ENCODE data around the gene NDUFS5. TPM values are rescaled to one million over a fixed set of nuclear protein-coding genes. Genes with fewer than 3 reads are reported as not detected.
"Not testable (repeated sequence)": the region's sequence is repeated elsewhere in the genome, so short reads cannot be mapped to it uniquely, and the experiment has no call there.

Gene NDUFS5
- polyA plus RNA-seq, 1 donor from 2014 or later: 312 TPM

DNA sequence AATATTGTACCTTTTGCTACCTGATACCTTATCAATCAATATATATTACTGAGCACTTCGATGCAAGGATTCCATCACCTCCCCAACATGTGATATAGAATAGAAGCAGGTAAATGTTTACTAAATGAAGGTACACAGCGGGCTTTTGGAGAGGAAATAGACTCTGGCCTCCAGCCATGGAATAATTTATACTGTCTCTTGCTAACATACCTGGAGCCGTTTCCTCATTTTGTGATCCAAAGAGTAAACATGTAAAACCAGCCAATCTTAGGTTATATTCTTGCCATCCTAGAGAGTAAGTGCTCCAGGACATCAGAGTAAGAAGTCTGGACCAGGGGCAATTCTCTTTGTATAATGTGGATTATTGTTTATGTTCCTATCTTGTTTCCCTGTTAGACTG is 39.4 kb downstream of the NDUFS5 start:
- peaks cover 3 to 9% (median 7%) of the 10 kb centered on the region in 3 donors for H3K4me1 Mint-ChIP-seq
- H3K36me3 Mint-ChIP-seq: peaks cover 6% of the 10 kb centered on the region
- no peak overlapping the region for H3K4me3 Mint-ChIP-seq
- H3K27ac Mint-ChIP-seq: peak overlapping the region in 1 of 3 donors; percentile 14
- H3K9me3 Mint-ChIP-seq: no peaks in the 10 kb centered on the region
- H3K27me3 Mint-ChIP-seq: no peaks in the 10 kb centered on the region

DNA sequence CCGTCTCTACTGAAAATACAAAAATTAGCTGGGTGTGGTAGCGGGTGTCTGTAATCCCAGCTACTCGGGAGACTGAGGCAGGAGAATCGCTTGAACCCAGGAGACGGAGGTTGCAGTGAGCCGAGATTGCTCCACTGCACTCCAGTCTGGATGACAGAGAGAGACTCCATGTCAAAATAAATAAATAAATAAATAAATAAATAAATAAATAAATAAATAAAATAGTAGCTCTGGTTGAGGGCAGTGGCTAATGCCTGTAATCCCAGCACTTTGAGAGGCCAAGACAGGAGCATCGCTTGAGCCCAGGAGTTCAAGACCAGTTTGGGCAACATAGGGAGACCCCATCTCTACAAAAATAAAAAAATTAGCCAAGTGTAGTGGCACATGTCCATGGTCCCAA is 42.1 kb downstream of the NDUFS5 start:
- not testable (repeated sequence) for H3K27ac Mint-ChIP-seq, H3K9me3 Mint-ChIP-seq, H3K4me3 Mint-ChIP-seq, H3K4me1 Mint-ChIP-seq, H3K27me3 Mint-ChIP-seq, H3K36me3 Mint-ChIP-seq

DNA sequence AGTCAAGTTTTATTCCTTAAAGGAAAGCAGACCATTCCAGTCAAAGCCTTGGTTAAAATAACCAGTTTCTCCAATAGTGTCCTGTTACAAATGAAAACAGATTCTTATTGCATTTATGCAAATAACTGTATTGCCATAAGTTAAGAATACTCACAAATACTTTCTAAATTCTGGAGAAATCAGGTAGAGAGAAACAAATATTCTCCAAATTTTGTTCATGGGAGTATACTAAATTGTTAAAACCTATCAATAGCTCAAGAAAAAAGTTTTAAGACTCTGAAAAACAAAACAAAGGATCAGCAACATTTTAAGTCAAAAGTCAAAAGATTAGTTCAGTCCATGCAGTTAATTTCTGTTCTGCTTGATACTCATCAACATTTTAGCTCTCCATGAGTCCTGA is 45.4 kb downstream of the NDUFS5 start:
- not testable (repeated sequence) for H3K27me3 Mint-ChIP-seq, H3K4me3 Mint-ChIP-seq, H3K36me3 Mint-ChIP-seq, H3K4me1 Mint-ChIP-seq, H3K9me3 Mint-ChIP-seq, H3K27ac Mint-ChIP-seq

DNA sequence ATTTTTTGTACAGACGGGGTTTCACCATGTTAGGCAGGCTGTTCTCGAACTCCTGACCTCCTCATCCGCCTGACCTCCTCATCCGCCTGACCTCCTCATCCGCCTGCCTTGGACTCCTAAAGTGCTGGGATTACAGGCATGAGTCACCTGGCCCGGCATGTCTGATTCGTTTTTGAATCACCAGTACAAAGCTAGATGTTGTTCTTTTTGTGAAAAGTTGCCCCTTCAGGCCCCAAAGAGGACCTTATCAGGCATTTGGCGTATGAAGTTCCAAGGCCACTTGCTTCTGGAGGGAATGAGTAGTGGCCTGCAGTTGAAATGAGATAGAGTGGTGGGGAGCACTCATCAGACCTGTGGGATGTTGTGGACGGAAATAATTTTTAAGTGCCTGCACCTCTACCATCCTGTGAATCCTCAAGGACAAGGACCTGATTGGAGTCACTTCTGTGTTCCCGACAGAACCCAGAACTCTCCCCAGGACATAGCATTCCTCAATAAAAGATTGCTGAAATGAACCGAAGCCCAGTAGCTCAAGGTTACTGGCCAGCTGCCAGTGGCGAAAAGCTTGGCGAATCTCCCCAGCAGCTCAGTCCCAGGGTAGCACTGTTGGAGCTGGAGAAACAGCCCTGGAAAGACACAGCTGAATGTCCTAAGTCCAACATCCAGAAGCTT is 50.1 kb downstream of the NDUFS5 start:
- Mint-ChIP-seq H3K27me3 (peaks cover 13% of the 10 kb centered on the region), H3K4me3 (no peak overlapping the region), H3K4me1 (peaks cover 0 to 2% (median 0%) of the 10 kb centered on the region in 3 donors), H3K9me3 (peaks cover 0 to 4% (median 0%) of the 10 kb centered on the region in 3 donors), H3K27ac (no peak overlapping the region), H3K36me3 (peaks cover 4% of the 10 kb centered on the region)

DNA sequence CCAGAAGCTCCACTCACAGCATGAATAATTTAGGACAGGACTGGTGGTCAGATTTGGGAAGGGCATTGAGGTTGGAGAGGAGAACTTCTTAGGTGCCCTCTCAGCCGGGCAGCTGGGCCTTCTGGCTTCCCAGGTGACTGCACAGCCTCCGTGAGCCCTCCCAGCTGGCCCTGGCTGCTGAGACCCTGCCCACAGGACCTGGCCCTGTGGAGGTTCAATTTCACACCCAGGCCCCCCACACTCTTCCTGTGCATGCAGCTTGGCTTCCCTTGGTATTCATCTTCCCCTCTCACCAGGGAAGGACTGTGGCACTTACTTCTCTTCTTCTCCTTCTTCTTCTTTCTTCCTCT is 50.6 kb downstream of the NDUFS5 start:
- H3K9me3 Mint-ChIP-seq: peaks cover 0 to 2% (median 0%) of the 10 kb centered on the region in 3 donors

DNA sequence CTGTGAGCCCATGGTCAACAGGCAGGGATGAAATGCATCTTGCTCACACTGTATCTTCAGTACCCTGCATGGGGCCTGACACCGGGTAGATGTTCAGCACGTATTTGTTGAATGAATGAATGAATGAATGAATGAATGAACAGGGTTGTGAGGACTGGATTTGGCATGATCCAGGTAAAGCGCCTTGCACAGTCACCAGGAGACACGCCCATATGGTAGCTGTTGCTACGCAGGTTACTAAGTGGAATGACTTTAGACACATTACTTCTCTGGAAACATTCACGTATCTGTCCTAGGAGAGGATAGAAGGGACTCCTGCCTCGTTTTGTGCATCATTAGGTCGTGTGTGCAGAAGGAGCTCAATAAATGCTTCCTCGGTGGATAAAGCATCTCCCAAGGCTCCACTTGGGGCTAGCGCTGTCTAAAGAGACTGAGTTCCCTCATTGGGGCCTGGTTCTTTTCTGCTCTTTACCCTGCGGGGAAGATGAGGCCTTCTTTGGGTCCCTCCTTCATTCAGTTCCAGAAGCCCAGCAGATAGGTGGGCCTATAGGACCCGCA is 54.2 kb downstream of the NDUFS5 start:
- H3K36me3 Mint-ChIP-seq: peaks cover 2% of the 10 kb centered on the region
- H3K9me3 Mint-ChIP-seq: no peaks in the 10 kb centered on the region
- H3K27ac Mint-ChIP-seq: peak overlapping the region in 1 of 3 donors; percentile 47
- H3K4me1 Mint-ChIP-seq: peaks cover 0 to 5% (median 0%) of the 10 kb centered on the region in 3 donors
- peak overlapping the region; percentile 2 to 84 (median 62) for H3K4me3 Mint-ChIP-seq
- H3K27me3 Mint-ChIP-seq: peaks cover 23% of the 10 kb centered on the region

More for the DNA sequence above, 50.6 kb downstream of the NDUFS5 start:
- Mint-ChIP-seq H3K27me3 (peaks cover 13% of the 10 kb centered on the region), H3K27ac (no peak overlapping the region), H3K36me3 (peaks cover 4% of the 10 kb centered on the region), H3K4me1 (peaks cover 0 to 2% (median 0%) of the 10 kb centered on the region in 3 donors), H3K4me3 (no peak overlapping the region)

DNA sequence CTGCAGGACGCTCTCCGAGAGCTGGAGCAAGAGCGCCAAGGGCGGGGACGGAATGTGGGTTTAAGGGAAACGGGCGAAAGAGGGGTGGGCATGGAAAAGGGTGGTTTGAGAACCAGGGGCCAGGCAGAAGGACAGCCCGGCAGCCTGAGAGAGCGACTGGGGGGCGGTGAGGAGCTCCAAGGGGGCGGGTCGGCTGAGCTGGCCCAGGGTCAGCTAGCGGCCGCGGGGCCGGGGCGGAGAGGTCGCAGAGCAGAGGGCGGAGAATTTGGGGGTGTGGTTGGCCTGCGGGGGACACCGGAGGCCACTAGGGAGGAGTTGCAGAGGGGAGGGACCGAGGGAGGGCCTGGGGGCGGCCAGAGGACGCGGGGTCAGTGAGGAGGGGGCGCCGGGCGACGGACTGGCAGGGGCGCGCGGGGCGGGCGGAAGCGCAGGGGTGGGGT is 54.7 kb downstream of the NDUFS5 start:
- Mint-ChIP-seq H3K4me3 (peak overlapping the region; percentile 2 to 84 (median 62)), H3K4me1 (peaks cover 0 to 5% (median 0%) of the 10 kb centered on the region in 3 donors), H3K9me3 (no peaks in the 10 kb centered on the region), H3K27ac (peak overlapping the region in 1 of 3 donors; percentile 47), H3K27me3 (peaks cover 24% of the 10 kb centered on the region), H3K36me3 (peaks cover 2% of the 10 kb centered on the region)

DNA sequence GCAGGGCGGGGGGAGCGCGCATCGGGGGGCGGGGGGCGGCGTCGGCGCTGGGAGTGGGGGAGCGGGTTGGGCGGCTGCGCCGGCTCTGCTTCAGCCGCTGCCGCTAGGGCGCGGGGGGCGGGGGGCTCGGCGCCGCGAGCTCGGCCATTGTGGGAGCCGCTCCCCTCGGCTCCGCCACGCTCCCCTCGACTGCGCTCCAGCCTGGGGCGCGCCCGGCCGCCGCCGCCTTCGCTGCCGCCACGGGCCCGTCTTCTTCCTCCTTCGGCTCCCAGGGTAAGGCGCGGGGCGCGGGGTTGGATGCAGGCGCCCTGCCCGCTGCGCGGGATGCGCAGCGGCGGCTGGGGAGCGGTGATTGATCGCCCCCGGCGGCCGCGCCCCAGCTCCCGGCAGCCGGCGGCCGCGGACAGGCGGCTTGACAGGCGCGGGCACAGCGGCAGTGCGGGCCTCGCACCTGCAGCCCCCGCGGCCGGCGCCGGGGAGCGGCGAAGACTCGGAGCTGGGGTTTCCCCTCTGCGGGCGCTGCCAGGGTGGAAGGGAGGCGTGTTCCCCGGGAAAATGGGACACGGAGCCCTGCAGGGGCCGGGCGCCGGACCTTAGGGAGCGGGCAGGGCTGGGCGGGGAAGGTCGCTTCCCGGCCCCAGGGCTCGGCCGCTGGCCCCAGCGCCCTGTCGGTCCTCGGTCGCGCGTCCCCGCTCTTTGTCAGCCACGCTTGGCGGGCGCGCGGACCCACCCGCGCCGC is 55.3 kb downstream of the NDUFS5 start:
- H3K4me3 Mint-ChIP-seq: no peak overlapping the region
- no peaks in the 10 kb centered on the region for H3K9me3 Mint-ChIP-seq
- no peaks in the 10 kb centered on the region for H3K36me3 Mint-ChIP-seq
- peaks cover 0 to 5% (median 0%) of the 10 kb centered on the region in 3 donors for H3K4me1 Mint-ChIP-seq
- H3K27ac Mint-ChIP-seq: no peak overlapping the region
- peaks cover 24% of the 10 kb centered on the region for H3K27me3 Mint-ChIP-seq

DNA sequence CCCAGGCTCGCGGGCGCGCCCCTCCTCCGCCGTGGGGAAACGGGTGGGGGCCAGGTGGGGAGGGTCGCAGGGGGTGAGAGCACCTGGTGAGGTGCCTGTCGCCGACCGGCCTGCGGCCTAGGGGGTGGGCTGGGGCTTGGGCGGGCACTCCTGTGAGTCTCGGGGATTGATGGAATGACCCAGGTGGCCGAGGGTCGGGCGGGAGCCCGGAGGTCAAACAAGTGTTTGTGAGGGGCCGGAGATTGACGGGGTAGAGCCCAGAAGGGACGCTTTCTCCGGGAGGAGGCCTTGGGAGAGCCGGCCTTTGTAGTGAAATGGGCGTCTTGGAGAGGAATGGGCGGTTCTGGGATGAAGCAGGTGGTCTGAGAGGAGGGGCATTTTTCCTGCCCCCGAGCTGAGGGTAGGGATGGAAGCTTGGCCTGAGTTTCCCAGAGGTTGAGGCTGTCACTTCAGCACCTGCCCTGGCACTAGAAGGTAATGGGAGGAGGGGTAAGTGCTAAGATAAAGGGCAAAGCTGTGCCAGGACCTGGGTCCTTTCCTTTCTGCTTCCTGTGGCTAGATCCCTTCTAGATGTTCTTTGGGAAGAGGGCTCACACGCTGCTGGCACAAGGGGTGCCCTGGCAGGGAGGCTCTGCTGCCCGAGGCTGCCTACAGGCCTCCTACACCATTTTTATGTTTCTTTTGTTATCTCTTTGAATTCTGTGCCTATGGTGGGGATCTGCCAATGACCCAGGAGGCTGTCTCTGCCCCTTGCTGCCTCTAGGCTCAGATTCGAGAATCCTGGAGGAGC is 56.1 kb downstream of the NDUFS5 start:
- H3K4me1 Mint-ChIP-seq: peaks cover 0 to 8% (median 0%) of the 10 kb centered on the region in 3 donors
- H3K27ac Mint-ChIP-seq: no peak overlapping the region
- H3K4me3 Mint-ChIP-seq: peak overlapping the region; percentile 17 to 91 (median 66)
- H3K36me3 Mint-ChIP-seq: no peaks in the 10 kb centered on the region
- no peaks in the 10 kb centered on the region for H3K9me3 Mint-ChIP-seq
- peaks cover 24% of the 10 kb centered on the region for H3K27me3 Mint-ChIP-seq

DNA sequence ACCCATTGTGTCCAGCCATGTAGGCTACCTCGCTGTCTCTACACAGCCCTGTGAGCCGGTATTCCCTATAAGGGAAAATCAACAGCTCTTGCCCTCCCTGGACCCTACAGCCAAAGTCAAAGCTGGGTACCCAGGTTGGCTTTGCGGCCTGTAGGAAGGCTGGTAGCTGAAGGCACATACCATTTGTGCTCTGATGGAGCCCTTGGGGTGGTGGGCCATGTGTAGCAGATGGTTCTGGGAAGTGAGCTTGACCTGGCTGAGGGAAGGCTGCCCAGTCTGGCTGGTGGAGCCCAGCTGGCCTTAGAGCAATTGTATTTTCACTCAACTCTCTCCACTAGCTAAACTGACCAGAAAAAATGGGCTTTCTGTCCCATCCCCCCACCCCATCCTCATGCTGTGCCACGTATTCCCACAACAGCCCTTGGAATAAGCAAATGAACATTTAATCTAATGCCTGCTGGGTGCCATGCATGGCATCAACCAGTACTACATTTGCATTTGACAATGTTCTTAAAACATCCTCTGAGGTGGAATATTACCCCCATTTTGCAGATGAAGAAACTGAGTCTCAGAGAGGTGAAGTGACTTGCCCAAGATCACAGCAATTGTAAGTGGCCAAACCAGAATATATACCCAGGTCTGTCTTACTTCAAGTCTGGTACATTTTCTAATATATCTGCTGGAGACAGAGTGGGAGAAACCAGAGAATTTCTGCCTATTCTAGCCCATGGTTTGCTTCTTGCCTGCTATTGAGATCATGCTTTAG is 56.8 kb downstream of the NDUFS5 start:
- H3K9me3 Mint-ChIP-seq: no peaks in the 10 kb centered on the region
- H3K27me3 Mint-ChIP-seq: peaks cover 24% of the 10 kb centered on the region
- no peak overlapping the region for H3K27ac Mint-ChIP-seq
- peak overlapping the region in 3 of 4 donors; percentile 17 to 91 (median 81) for H3K4me3 Mint-ChIP-seq
- peaks cover 0 to 8% (median 0%) of the 10 kb centered on the region in 3 donors for H3K4me1 Mint-ChIP-seq
- H3K36me3 Mint-ChIP-seq: no peaks in the 10 kb centered on the region

DNA sequence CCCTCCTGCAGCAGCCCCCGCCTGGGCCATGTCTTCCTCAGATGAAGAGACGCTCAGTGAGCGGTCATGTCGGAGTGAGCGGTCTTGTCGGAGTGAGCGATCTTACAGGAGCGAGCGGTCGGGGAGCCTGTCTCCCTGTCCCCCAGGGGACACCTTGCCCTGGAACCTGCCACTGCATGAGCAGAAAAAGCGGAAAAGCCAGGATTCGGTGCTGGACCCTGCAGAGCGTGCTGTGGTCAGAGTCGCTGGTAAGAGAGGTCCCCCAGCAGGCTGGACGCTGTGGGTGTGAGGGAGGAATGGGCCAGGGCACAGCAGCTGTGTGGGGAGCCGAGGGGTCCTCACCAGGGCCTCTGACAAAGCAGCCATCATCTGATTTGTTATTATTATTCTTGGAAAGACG is 58.0 kb downstream of the NDUFS5 start:
- H3K36me3 Mint-ChIP-seq: no peaks in the 10 kb centered on the region
- H3K9me3 Mint-ChIP-seq: no peaks in the 10 kb centered on the region
- H3K27me3 Mint-ChIP-seq: peaks cover 24% of the 10 kb centered on the region
- H3K27ac Mint-ChIP-seq: no peak overlapping the region
- H3K4me3 Mint-ChIP-seq: peak overlapping the region in 1 of 4 donors; percentile 13
- H3K4me1 Mint-ChIP-seq: peaks cover 0 to 8% (median 2%) of the 10 kb centered on the region in 3 donors

Data from IgD-negative memory B cell (primary cell).